ENCODE data around the gene ATP13A5.

DNA sequence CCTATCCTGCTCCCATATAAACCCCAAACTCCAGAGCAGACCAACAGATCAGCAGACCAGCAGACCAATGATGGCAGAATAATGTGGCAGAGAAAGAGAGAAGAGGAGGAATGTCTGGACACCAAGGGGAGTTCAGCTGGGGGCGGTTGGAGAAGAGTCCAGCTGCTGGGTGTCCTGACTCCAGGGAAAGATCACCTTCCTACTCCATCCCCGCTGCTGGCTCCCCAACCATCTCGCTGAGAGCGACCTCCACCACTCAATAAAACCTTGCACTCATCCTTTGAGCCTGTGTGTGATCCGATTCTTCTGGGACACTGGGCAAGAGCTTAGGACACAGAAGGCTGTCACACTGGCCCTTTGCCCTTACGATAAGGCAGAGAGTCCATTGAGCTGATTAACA, 150.3 kb downstream of the ATP13A5 start:
- no peak for TF ChIP-seq CTCF (IDR thresholded peaks at IDR 0.05)
- TF ChIP-seq POLR2A (IDR thresholded peaks at IDR 0.05): no peak
